Mesendoderm (in vitro differentiated cells): ENCODE measurements around the gene CLEC7A.

ENCODE experiments used
- DNase-seq: peaks from one replicate; pipeline ENCODE4 v3.0.0; 2013
- H2AK5ac ChIP-seq: 2 replicates; pipeline ENCODE4 v1.6.1; 2013; ENCODE audit warnings: low read length, inconsistent platforms
- H2BK120ac ChIP-seq: 2 replicates; pipeline ENCODE4 v1.6.1; 2013; ENCODE audit warnings: low read depth, mild to moderate bottlenecking, low read length, moderate library complexity, mixed read lengths
- H2BK15ac ChIP-seq: replicated peaks from 2 replicates; pipeline ENCODE4 v1.6.1; 2013; ENCODE audit warnings: low read depth, mild to moderate bottlenecking, moderate library complexity
- H2BK5ac ChIP-seq: 2 replicates; pipeline ENCODE4 v1.6.1; 2013; ENCODE audit warnings: low read length, inconsistent platforms
- H3K18ac ChIP-seq: 2 replicates; pipeline ENCODE4 v1.6.1; 2013; ENCODE audit warnings: mild to moderate bottlenecking, low read length, mixed read lengths
- H3K23ac ChIP-seq: one replicate; pipeline ENCODE4 v1.6.1; 2013; ENCODE audit warnings: low read length
- H3K27ac ChIP-seq: 2 replicates; pipeline ENCODE4 v1.5.1; 2013; ENCODE audit warnings: low read depth, mild to moderate bottlenecking, inconsistent platforms, low read length, moderate library complexity
- H3K27me3 ChIP-seq: 2 replicates; pipeline ENCODE4 v1.6.1; 2013; ENCODE audit warnings: low read length, control low read depth, mild to moderate bottlenecking, inconsistent platforms; ENCODE audit not compliant: insufficient read depth, poor library complexity
- H3K36me3 ChIP-seq: 2 replicates; pipeline ENCODE4 v1.6.1; 2013; ENCODE audit warnings: low read length, inconsistent platforms; ENCODE audit not compliant: control insufficient read depth, insufficient read depth
- H3K4ac ChIP-seq: one replicate; pipeline ENCODE4 v1.6.1; 2013; ENCODE audit warnings: low read depth, mild to moderate bottlenecking, low read length, moderate library complexity
- H3K4me1 ChIP-seq: 2 replicates; pipeline ENCODE4 v1.6.1; 2013; ENCODE audit warnings: low read depth, low read length, inconsistent platforms; ENCODE audit not compliant: control insufficient read depth
- H3K4me2 ChIP-seq: 2 replicates; pipeline ENCODE4 v1.6.1; 2013; ENCODE audit warnings: low read length
- H3K4me3 ChIP-seq: 2 replicates; pipeline ENCODE4 v1.5.1; 2013; ENCODE audit warnings: mild to moderate bottlenecking, low read length
- H3K56ac ChIP-seq: one replicate; pipeline ENCODE4 v1.6.1; 2013; ENCODE audit warnings: low read length
- H3K79me1 ChIP-seq: 2 replicates; pipeline ENCODE4 v1.6.1; 2013; ENCODE audit warnings: low read length, inconsistent platforms
- H3K79me2 ChIP-seq: 2 replicates; pipeline ENCODE4 v1.6.1; 2013; ENCODE audit warnings: mild to moderate bottlenecking, low read length; ENCODE audit not compliant: control insufficient read depth, insufficient read depth
- H3K9ac ChIP-seq: 2 replicates; pipeline ENCODE4 v1.6.1; 2013; ENCODE audit warnings: low read length, inconsistent platforms
- H4K5ac ChIP-seq: one replicate; pipeline ENCODE4 v1.6.1; 2013; ENCODE audit warnings: low read length
- H4K8ac ChIP-seq: one replicate; pipeline ENCODE4 v1.6.1; 2013; ENCODE audit warnings: low read depth, mild to moderate bottlenecking, control low read depth, low read length, moderate library complexity
- WGBS: extraction: QIAGEN DNeasy Blood & Tissue Kit; methylation state at CpG from one replicate; pipeline ENCODE4 v1.1.7; 2013; ENCODE audit warnings: low lambda C conversion rate, missing lambda C conversion rate; ENCODE audit not compliant: insufficient coverage; ENCODE audit errors: extremely low coverage; 5-methylcytosine and 5-hydroxymethylcytosine counted together

The CLEC7A gene

GRCh38 chr12:10122689-10123088 lies 7.3 kb downstream of the CLEC7A start:
- Histone ChIP-seq H3K4me1 (no peaks in the 10 kb centered on the region), H3K56ac (no peak overlapping the region), H3K79me1 (no peaks in the 10 kb centered on the region), H3K4ac (no peak overlapping the region), H4K5ac (no peak overlapping the region), H2AK5ac (no peak overlapping the region), H2BK15ac (no peak overlapping the region), H3K4me3 (no peak overlapping the region), H3K27me3 (no peaks in the 10 kb centered on the region), H3K27ac (no peak overlapping the region), H2BK5ac (no peak overlapping the region), H4K8ac (no peak overlapping the region), H3K9ac (no peak overlapping the region), H2BK120ac (no peak overlapping the region), H3K36me3 (no peaks in the 10 kb centered on the region), H3K18ac (no peak overlapping the region), H3K23ac (no peak overlapping the region), H3K4me2 (no peak overlapping the region), H3K79me2 (no peaks in the 10 kb centered on the region)
- WGBS = no CpG with 5 or more reads among the region's 4 CpGs
- DNase-seq = no peak

GRCh38 chr12:10121278-10121677 lies 8.7 kb downstream of the CLEC7A start:
- Histone ChIP-seq H3K4me2 (no peak overlapping the region), H3K27ac (no peak overlapping the region), H3K9ac (no peak overlapping the region), H4K5ac (no peak overlapping the region), H3K36me3 (no peaks in the 10 kb centered on the region), H4K8ac (no peak overlapping the region), H3K4me3 (no peak overlapping the region), H2BK5ac (no peak overlapping the region), H2BK120ac (no peak overlapping the region), H3K56ac (no peak overlapping the region), H3K4me1 (no peaks in the 10 kb centered on the region), H3K79me2 (no peaks in the 10 kb centered on the region), H3K4ac (no peak overlapping the region), H2AK5ac (no peak overlapping the region), H3K79me1 (no peaks in the 10 kb centered on the region), H2BK15ac (no peak overlapping the region), H3K27me3 (no peaks in the 10 kb centered on the region), H3K23ac (no peak overlapping the region), H3K18ac (no peak overlapping the region)
- WGBS = no CpG with 5 or more reads among the region's 7 CpGs
- DNase-seq = no peak

- no peak overlapping the region for H3K23ac ChIP-seq
- H2BK15ac ChIP-seq = no peak overlapping the region
- no peak overlapping the region for H3K18ac ChIP-seq
- WGBS = no CpG with 5 or more reads among the region's 3 CpGs
- H3K27me3 ChIP-seq = no peaks in the 10 kb centered on the region
- H3K4me1 ChIP-seq = no peaks in the 10 kb centered on the region
- H2AK5ac ChIP-seq = no peak overlapping the region
- H4K5ac ChIP-seq = no peak overlapping the region
- H4K8ac ChIP-seq = no peak overlapping the region
- no peak overlapping the region for H3K4me3 ChIP-seq
- H2BK5ac ChIP-seq = no peak overlapping the region
- no peak overlapping the region for H3K4ac ChIP-seq
- H2BK120ac ChIP-seq = no peak overlapping the region
- H3K79me2 ChIP-seq = no peaks in the 10 kb centered on the region
- no peak overlapping the region for H3K9ac ChIP-seq
- H3K56ac ChIP-seq = no peak overlapping the region
- no peaks in the 10 kb centered on the region for H3K79me1 ChIP-seq
- no peak overlapping the region for H3K4me2 ChIP-seq
- no peaks in the 10 kb centered on the region for H3K36me3 ChIP-seq
- no peak for DNase-seq
- H3K27ac ChIP-seq = no peak overlapping the region
Observed at GRCh38 chr12:10119066-10119465, 10.9 kb downstream of the CLEC7A start.

GRCh38 chr12:10115890-10116289 lies 14.1 kb downstream of the CLEC7A start:
- H3K27me3 ChIP-seq = no peaks in the 10 kb centered on the region
- DNase-seq = no peak
- H3K4ac ChIP-seq = no peak overlapping the region
- WGBS = no CpG with 5 or more reads among the region's 7 CpGs
- no peak overlapping the region for H3K4me3 ChIP-seq
- H3K18ac ChIP-seq = no peak overlapping the region
- H2BK5ac ChIP-seq = no peak overlapping the region
- H3K27ac ChIP-seq = no peak overlapping the region
- no peak overlapping the region for H4K8ac ChIP-seq
- no peaks in the 10 kb centered on the region for H3K36me3 ChIP-seq
- H4K5ac ChIP-seq = no peak overlapping the region
- no peak overlapping the region for H3K9ac ChIP-seq
- no peak overlapping the region for H3K56ac ChIP-seq
- H3K79me2 ChIP-seq = no peaks in the 10 kb centered on the region
- H2AK5ac ChIP-seq = no peak overlapping the region
- H3K4me1 ChIP-seq = no peaks in the 10 kb centered on the region
- no peak overlapping the region for H2BK15ac ChIP-seq
- H3K23ac ChIP-seq = no peak overlapping the region
- no peak overlapping the region for H3K4me2 ChIP-seq
- H2BK120ac ChIP-seq = no peak overlapping the region
- no peaks in the 10 kb centered on the region for H3K79me1 ChIP-seq

- Histone ChIP-seq H3K27me3 (no peaks in the 10 kb centered on the region), H4K8ac (no peak overlapping the region), H3K4me3 (no peak overlapping the region), H3K4me2 (no peak overlapping the region), H3K4ac (no peak overlapping the region), H3K23ac (no peak overlapping the region), H3K36me3 (no peaks in the 10 kb centered on the region), H2BK15ac (no peak overlapping the region), H3K79me1 (no peaks in the 10 kb centered on the region), H2AK5ac (no peak overlapping the region), H3K18ac (no peak overlapping the region), H2BK120ac (no peak overlapping the region), H4K5ac (no peak overlapping the region), H3K56ac (no peak overlapping the region), H3K4me1 (no peaks in the 10 kb centered on the region), H2BK5ac (no peak overlapping the region), H3K9ac (no peak overlapping the region), H3K79me2 (no peaks in the 10 kb centered on the region), H3K27ac (no peak overlapping the region)
- no CpG with 5 or more reads among the region's 15 CpGs for WGBS
- DNase-seq = no peak
Observed at GRCh38 chr12:10115311-10115710, 14.7 kb downstream of the CLEC7A start.

GRCh38 chr12:10113920-10114319 lies 16.1 kb downstream of the CLEC7A start:
- Histone ChIP-seq H2BK120ac (no peak overlapping the region), H3K4me2 (no peak overlapping the region), H4K5ac (no peak overlapping the region), H3K4ac (no peak overlapping the region), H3K18ac (no peak overlapping the region), H3K9ac (no peak overlapping the region), H3K27me3 (no peaks in the 10 kb centered on the region), H3K23ac (no peak overlapping the region), H3K36me3 (no peaks in the 10 kb centered on the region), H2BK15ac (no peak overlapping the region), H3K79me2 (no peaks in the 10 kb centered on the region), H4K8ac (no peak overlapping the region), H3K4me3 (no peak overlapping the region), H3K27ac (no peak overlapping the region), H3K56ac (no peak overlapping the region), H2AK5ac (no peak overlapping the region), H2BK5ac (no peak overlapping the region), H3K4me1 (no peaks in the 10 kb centered on the region), H3K79me1 (no peaks in the 10 kb centered on the region)
- DNase-seq = no peak
- WGBS = 100% methylated on average over 1 of the region's 1 CpG
